ENCODE measurements around the gene VENTX. TPM values are rescaled to one million over a fixed set of nuclear protein-coding genes. Genes with fewer than 3 reads are reported as not detected.
"Not testable (repeated sequence)": the region's sequence is repeated elsewhere in the genome, so short reads cannot be mapped to it uniquely, and the experiment has no call there.

Gene VENTX
- total RNA-seq, 1 experiment from 2014 or later: not detected

DNA sequence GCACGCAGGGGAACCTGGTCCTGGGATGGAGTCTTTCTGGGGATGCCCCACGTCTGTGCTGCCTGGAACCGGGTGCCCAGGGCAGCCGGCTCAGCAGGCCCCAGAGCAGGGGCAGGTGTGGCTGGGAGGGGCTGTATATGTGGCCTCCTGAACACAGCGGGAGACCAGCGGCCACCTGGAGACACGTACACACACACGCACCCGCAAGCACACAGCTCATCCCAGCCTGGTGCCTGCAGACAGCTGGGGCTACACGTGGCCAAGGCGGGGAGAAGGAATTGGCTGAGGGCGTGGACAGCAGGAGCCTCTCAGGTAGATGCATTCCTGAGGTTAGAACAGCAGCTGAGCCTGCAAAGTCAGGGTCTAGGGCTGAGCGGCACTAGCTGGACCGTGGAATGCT is 25.0 kb downstream of the VENTX start:
- intact Hi-C loops (cut with micrococcal nuclease; ENCODE audit: unreplicated experiment): no loop called here
- BruUV-seq (replicated peaks): no TSS peak
- CTCF ChIA-PET: no interaction called here
- H3K27ac Mint-ChIP-seq (ENCODE audit: unreplicated experiment): no peak overlapping the region
- no peaks in the 10 kb centered on the region for H3K27me3 Mint-ChIP-seq (ENCODE audit: unreplicated experiment)
- peaks cover 19% of the 10 kb centered on the region for H3K4me1 Mint-ChIP-seq (ENCODE audit: low read depth, unreplicated experiment)
- peaks cover 23% of the 10 kb centered on the region for H3K36me3 Mint-ChIP-seq (ENCODE audit: insufficient read depth, unreplicated experiment)
- no peak for DNase-seq
- no peak overlapping the region for H3K4me3 Mint-ChIP-seq (ENCODE audit: low read depth, unreplicated experiment)
- H3K9me3 Mint-ChIP-seq (ENCODE audit: low read depth, unreplicated experiment): no peaks in the 10 kb centered on the region
- TF ChIP-seq, protein P1, sequence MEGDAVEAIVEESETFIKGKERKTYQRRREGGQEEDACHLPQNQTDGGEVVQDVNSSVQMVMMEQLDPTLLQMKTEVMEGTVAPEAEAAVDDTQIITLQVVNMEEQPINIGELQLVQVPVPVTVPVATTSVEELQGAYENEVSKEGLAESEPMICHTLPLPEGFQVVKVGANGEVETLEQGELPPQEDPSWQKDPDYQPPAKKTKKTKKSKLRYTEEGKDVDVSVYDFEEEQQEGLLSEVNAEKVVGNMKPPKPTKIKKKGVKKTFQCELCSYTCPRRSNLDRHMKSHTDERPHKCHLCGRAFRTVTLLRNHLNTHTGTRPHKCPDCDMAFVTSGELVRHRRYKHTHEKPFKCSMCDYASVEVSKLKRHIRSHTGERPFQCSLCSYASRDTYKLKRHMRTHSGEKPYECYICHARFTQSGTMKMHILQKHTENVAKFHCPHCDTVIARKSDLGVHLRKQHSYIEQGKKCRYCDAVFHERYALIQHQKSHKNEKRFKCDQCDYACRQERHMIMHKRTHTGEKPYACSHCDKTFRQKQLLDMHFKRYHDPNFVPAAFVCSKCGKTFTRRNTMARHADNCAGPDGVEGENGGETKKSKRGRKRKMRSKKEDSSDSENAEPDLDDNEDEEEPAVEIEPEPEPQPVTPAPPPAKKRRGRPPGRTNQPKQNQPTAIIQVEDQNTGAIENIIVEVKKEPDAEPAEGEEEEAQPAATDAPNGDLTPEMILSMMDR (IDR thresholded peaks at IDR 0.05; ENCODE audit: unreplicated experiment): no peak

DNA sequence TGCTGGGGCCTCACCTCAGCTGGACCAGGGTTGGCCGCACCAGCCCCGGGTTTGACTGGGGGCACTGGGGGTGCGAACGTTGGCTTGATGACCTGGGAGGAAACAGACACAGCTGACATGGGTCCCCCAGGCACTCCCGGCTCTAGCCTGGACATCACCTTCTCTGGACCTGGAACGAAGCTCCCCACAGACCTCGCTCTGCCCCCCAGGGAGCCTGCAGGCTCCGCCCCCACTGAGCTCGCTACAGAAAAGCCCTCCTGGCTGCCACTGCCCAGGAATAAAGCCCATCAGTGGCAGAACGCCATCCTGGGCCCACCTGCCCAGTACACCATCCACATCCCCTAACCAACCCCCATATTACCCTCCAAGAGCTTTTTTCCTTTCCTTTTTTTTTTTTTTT is 26.0 kb downstream of the VENTX start:
- TF ChIP-seq, protein P1 (IDR thresholded peaks at IDR 0.05; ENCODE audit: unreplicated experiment): no peak
- no peak overlapping the region for H3K27ac Mint-ChIP-seq (ENCODE audit: unreplicated experiment)
- intact Hi-C loops (cut with micrococcal nuclease; ENCODE audit: unreplicated experiment): no loop called here
- H3K9me3 Mint-ChIP-seq (ENCODE audit: low read depth, unreplicated experiment): no peaks in the 10 kb centered on the region
- H3K36me3 Mint-ChIP-seq (ENCODE audit: insufficient read depth, unreplicated experiment): peaks cover 22% of the 10 kb centered on the region
- CTCF ChIA-PET: no interaction called here
- no peak overlapping the region for H3K4me3 Mint-ChIP-seq (ENCODE audit: low read depth, unreplicated experiment)
- H3K27me3 Mint-ChIP-seq (ENCODE audit: unreplicated experiment): no peaks in the 10 kb centered on the region
- no TSS peak for BruUV-seq (replicated peaks)
- peaks cover 19% of the 10 kb centered on the region for H3K4me1 Mint-ChIP-seq (ENCODE audit: low read depth, unreplicated experiment)
- DNase-seq: no peak

DNA sequence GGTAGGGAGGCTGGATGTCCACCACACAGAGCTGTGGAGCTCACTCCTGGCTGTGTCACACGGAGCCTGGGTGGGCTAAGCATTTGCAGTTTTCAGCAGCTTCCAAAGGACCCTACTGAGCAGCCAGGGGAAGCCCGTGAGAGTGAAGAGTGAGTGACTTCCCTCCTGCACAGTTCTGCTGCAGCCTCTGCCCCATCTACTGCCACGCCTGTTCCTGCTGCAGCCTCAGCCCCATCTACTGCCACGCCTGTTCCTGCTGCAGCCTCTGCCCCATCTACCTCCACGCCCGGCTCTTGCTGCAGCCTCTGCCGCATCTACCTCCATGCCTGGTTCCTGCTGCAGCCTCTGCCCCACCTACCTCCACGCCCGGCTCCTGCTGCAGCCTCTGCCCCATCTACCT is 26.8 kb downstream of the VENTX start:
- CTCF ChIA-PET: no interaction called here
- no peak for DNase-seq
- H3K4me1 Mint-ChIP-seq (ENCODE audit: low read depth, unreplicated experiment): peaks cover 12% of the 10 kb centered on the region
- H3K27me3 Mint-ChIP-seq (ENCODE audit: unreplicated experiment): no peaks in the 10 kb centered on the region
- peaks cover 15% of the 10 kb centered on the region for H3K36me3 Mint-ChIP-seq (ENCODE audit: insufficient read depth, unreplicated experiment)
- TF ChIP-seq, protein P1 (IDR thresholded peaks at IDR 0.05; ENCODE audit: unreplicated experiment): no peak
- intact Hi-C loops (cut with micrococcal nuclease; ENCODE audit: unreplicated experiment): no loop called here
- no peak overlapping the region for H3K27ac Mint-ChIP-seq (ENCODE audit: unreplicated experiment)
- no peaks in the 10 kb centered on the region for H3K9me3 Mint-ChIP-seq (ENCODE audit: low read depth, unreplicated experiment)
- H3K4me3 Mint-ChIP-seq (ENCODE audit: low read depth, unreplicated experiment): no peak overlapping the region
- BruUV-seq (replicated peaks): no TSS peak

DNA sequence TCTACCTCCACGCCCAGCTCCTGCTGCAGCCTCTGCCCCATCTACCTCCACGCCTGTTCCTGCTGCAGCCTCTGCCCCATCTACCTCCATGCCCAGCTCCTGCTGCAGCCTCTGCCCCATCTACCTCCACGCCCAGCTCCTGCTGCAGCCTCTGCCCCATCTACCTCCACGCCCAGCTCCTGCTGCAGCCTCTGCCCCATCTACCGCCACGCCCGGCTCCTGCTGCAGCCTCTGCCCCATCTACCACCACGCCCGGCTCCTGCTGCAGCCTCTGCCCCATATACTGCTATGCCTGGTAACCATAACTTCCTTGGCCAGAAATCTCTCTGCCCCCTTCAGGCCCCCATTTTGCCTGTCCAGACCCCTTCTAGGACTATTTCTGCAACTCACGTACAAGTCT is 27.4 kb downstream of the VENTX start:
- H3K27me3 Mint-ChIP-seq (ENCODE audit: unreplicated experiment); BruUV-seq (replicated peaks); intact Hi-C loops (cut with micrococcal nuclease; ENCODE audit: unreplicated experiment); H3K9me3 Mint-ChIP-seq (ENCODE audit: low read depth, unreplicated experiment); DNase-seq; H3K27ac Mint-ChIP-seq (ENCODE audit: unreplicated experiment); H3K4me1 Mint-ChIP-seq (ENCODE audit: low read depth, unreplicated experiment); CTCF ChIA-PET; H3K4me3 Mint-ChIP-seq (ENCODE audit: low read depth, unreplicated experiment): not testable (repeated sequence)
- peaks cover 12% of the 10 kb centered on the region for H3K36me3 Mint-ChIP-seq (ENCODE audit: insufficient read depth, unreplicated experiment)

DNA sequence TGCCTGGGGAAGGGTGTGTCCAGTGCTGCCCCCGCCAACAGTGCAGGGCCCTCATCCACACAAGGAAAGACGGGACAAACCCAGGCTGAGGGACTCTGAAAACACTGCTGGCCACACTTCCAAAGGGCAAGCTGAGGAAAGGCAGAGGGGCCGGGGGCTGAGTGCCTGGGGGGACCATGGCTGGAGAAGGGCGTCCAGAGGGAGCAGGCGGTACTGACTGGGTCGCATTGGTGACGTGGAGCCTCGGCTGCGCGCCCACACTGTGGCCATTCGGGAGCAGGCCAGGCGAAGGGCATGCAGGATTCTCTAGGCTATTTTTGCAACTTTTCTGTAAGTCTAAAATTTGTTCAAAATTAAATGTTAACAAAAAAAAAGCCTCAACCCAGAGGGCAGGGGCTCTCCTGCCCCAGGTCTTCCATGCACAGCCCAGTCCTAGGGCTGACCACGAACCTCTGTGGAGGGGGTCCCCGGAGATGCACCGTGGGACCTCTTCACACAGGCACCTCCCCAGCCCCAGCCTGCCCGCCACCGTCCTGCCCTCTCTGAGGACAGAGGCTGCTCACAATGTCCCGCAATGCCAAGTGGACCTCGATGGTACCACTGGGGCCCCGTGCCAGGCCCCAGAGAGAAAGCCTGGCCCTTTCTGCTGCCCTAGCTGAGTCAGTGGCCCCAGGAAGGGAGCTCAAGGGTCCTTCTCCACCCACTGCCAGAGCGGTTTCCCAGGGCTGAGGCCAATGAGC is 28.6 kb downstream of the VENTX start:
- intact Hi-C loops (cut with micrococcal nuclease; ENCODE audit: unreplicated experiment): no loop called here
- no peak overlapping the region for H3K27ac Mint-ChIP-seq (ENCODE audit: unreplicated experiment)
- CTCF ChIA-PET: no interaction called here

More for the DNA sequence above, 28.6 kb downstream of the VENTX start:
- Mint-ChIP-seq H3K27me3 (ENCODE audit: unreplicated experiment) (no peaks in the 10 kb centered on the region), H3K36me3 (ENCODE audit: insufficient read depth, unreplicated experiment) (peaks cover 7% of the 10 kb centered on the region), H3K4me3 (ENCODE audit: low read depth, unreplicated experiment) (no peak overlapping the region), H3K9me3 (ENCODE audit: low read depth, unreplicated experiment) (no peaks in the 10 kb centered on the region), H3K4me1 (ENCODE audit: low read depth, unreplicated experiment) (no peaks in the 10 kb centered on the region)
- TF ChIP-seq, protein P1 (IDR thresholded peaks at IDR 0.05; ENCODE audit: unreplicated experiment): no peak
- DNase-seq: no peak
- no TSS peak for BruUV-seq (replicated peaks)

Data from Calu3 (cell line).